AG04450 (cell line): ENCODE data around the gene ARMC10. TPM values are rescaled to one million over a fixed set of nuclear protein-coding genes. Genes with fewer than 3 reads are reported as not detected.
"Not testable (repeated sequence)": the region's sequence is repeated elsewhere in the genome, so short reads cannot be mapped to it uniquely, and the experiment has no call there.

Experiments used
- CTCF ChIA-PET: fragments of 300-600, 350-600 bp; formaldehyde crosslinking; extraction: SDS; loops from one replicate; lab custom pipeline; 2022; ENCODE audit warnings: antibody characterized with exemption, inconsistent platforms; lab: Charles Lee
- POLR2A ChIA-PET: fragments of 350-600 bp; formaldehyde crosslinking; extraction: SDS; loops from one replicate; lab custom pipeline; 2021; ENCODE audit warnings: antibody characterized with exemption, inconsistent platforms; lab: Yijun Ruan, JAX
- DNase-seq: peaks from one replicate; pipeline ENCODE4 v3.0.0-alpha.2; 2011; ENCODE audit warnings: low read depth, low spot score
- H3K27ac ChIP-seq: one replicate; pipeline ENCODE4 v1.5.1; 2012; ENCODE audit warnings: low read depth, low read length, control low read depth
- H3K27me3 ChIP-seq: one replicate; pipeline ENCODE4 v1.6.0; 2012; ENCODE audit warnings: low read length; ENCODE audit not compliant: control insufficient read depth, insufficient read depth
- H3K4me3 ChIP-seq: 2 replicates; pipeline ENCODE4 v1.5.1; 2011; ENCODE audit warnings: mild to moderate bottlenecking, low read depth, low read length, control low read depth
- H3K9me3 ChIP-seq: 2 replicates; pipeline ENCODE4 v1.5.1; 2012; ENCODE audit warnings: low read length; ENCODE audit not compliant: control insufficient read depth, insufficient read depth
- CTCF ChIP-seq: IDR thresholded peaks from 2 replicates; pipeline ENCODE4 v1.5.1; 2011; ENCODE audit warnings: low read depth, low read length, control low read depth, inconsistent platforms
- polyA plus RNA-seq: library from polyadenylated mRNA; depleted of rRNA; stranded (reverse); fragments of >200 nt; gene quantifications from 2 replicates; pipeline ENCODE4 v1.2.3, GENCODE V29; 2011

Gene ARMC10
- polyA plus RNA-seq, 1 experiment = 54.9 TPM

GRCh38 chr7:103097041-103097440 is 22.1 kb downstream of the ARMC10 start:
- Histone ChIP-seq H3K27me3 (no peaks in the 10 kb centered on the region), H3K9me3 (no peaks in the 10 kb centered on the region), H3K4me3 (no peak overlapping the region), H3K27ac (no peak overlapping the region)
- TF ChIP-seq CTCF = no peak
- ChIA-PET CTCF (interaction anchor here (1.5 kb wide), 1 partner anchor 22 kb away, joined by 3 read pairs; the partner anchor contains the start of genes ARMC10 and FBXL13), POLR2A (no interaction called here)
- DNase-seq = no peak

GRCh38 chr7:103100348-103100747 is 25.4 kb downstream of the ARMC10 start:
- POLR2A ChIA-PET = no interaction called here
- CTCF ChIA-PET = no interaction called here
- Histone ChIP-seq H3K27ac (no peak overlapping the region), H3K27me3 (no peaks in the 10 kb centered on the region), H3K4me3 (no peak overlapping the region), H3K9me3 (no peaks in the 10 kb centered on the region)
- TF ChIP-seq CTCF = no peak
- no peak for DNase-seq

GRCh38 chr7:103101543-103101942 is 26.6 kb downstream of the ARMC10 start:
- Histone ChIP-seq H3K4me3 (no peak overlapping the region), H3K9me3 (no peaks in the 10 kb centered on the region), H3K27ac (no peak overlapping the region), H3K27me3 (no peaks in the 10 kb centered on the region)
- ChIA-PET CTCF (interaction anchor here (1.2 kb wide), 1 partner anchor 11 kb away, joined by 3 read pairs; no protein-coding TSS in a partner anchor), POLR2A (no interaction called here)
- no peak for DNase-seq
- no peak for TF ChIP-seq CTCF

- Histone ChIP-seq H3K4me3 (no peak overlapping the region), H3K9me3 (no peaks in the 10 kb centered on the region), H3K27ac (peak overlapping the region; percentile 21), H3K27me3 (no peaks in the 10 kb centered on the region)
- DNase-seq = no peak
- ChIA-PET POLR2A (interaction anchor here (0.8 kb wide), 1 partner anchor 34 kb away, joined by 3 read pairs; no protein-coding TSS in a partner anchor), CTCF (no interaction called here)
- no peak for TF ChIP-seq CTCF
These were observed 31.2 kb downstream of the ARMC10 start for GRCh38 chr7:103106005-103106702.

- CTCF ChIA-PET, H3K27me3 ChIP-seq, H3K4me3 ChIP-seq, DNase-seq, H3K9me3 ChIP-seq, H3K27ac ChIP-seq: not testable (repeated sequence)
- POLR2A ChIA-PET = interaction anchor here (0.8 kb wide), 1 partner anchor 34 kb away, joined by 3 read pairs; no protein-coding TSS in a partner anchor
These were observed 31.7 kb downstream of the ARMC10 start for GRCh38 chr7:103106703-103107070.
